Measurements from ENCODE around the gene OMA1. TPM values are rescaled to one million over a fixed set of nuclear protein-coding genes. Genes with fewer than 3 reads are reported as not detected.
A peak's percentile ranks its signal among the peaks of the same experiment; 100 is the strongest.

The OMA1 gene
- total and polyA plus RNA-seq, 7 donors = 10.6 to 74.9 (median 34.3) TPM

- H3K4me3 ChIP-seq = no peak overlapping the region
- TF ChIP-seq, protein P1, sequence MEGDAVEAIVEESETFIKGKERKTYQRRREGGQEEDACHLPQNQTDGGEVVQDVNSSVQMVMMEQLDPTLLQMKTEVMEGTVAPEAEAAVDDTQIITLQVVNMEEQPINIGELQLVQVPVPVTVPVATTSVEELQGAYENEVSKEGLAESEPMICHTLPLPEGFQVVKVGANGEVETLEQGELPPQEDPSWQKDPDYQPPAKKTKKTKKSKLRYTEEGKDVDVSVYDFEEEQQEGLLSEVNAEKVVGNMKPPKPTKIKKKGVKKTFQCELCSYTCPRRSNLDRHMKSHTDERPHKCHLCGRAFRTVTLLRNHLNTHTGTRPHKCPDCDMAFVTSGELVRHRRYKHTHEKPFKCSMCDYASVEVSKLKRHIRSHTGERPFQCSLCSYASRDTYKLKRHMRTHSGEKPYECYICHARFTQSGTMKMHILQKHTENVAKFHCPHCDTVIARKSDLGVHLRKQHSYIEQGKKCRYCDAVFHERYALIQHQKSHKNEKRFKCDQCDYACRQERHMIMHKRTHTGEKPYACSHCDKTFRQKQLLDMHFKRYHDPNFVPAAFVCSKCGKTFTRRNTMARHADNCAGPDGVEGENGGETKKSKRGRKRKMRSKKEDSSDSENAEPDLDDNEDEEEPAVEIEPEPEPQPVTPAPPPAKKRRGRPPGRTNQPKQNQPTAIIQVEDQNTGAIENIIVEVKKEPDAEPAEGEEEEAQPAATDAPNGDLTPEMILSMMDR (IDR thresholded peaks at IDR 0.05) = no peak
- no peak for TF ChIP-seq EP300 (IDR thresholded peaks at IDR 0.05)
Measured at GRCh38 chr1:58528518-58528917, 18.0 kb downstream of the OMA1 start.

DNA sequence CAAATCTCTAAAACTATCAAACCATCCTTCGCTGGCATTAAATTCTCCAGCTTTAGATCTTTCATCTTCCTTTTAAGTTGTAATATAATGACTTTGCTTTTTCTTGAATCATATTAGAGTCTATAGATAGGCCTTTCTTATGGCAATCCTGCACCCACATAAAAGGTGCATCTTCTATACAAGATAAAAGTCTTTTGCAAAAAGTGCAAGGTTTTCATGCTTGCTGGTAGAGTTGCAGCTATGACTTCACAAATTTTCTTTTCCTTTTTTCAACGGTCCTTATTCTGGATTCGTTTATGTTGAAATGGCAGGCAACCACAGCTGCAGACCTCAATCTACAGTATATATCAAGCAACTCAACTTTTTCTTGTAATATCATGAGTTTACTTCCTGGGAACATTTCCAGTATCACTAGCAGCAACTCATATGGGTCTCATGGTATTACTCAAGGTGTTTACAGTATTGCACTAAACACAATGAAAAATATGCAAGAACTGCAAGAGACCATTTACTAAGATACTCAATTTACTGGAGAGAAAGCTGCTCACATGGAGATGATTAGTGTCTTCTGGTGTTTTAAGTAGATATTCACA lies 22.1 kb downstream of the OMA1 start:
- 59 to 82% methylated on average over 3 of the region's 3 CpGs for WGBS, 2 donors
- Histone ChIP-seq H3K4me3 (no peak overlapping the region), H3K4me1 (peaks cover 0 to 6% (median 0%) of the 10 kb centered on the region in 4 donors), H3K27me3 (no peaks in the 10 kb centered on the region), H3K36me3 (peaks cover 0 to 56% (median 0%) of the 10 kb centered on the region in 4 donors), H3K9me3 (no peaks in the 10 kb centered on the region), H3K27ac (no peak overlapping the region)
- intact Hi-C loops (cut with DNase I) = no loop called here
- TF ChIP-seq EP300 (IDR thresholded peaks at IDR 0.05) (no peak), POLR2AphosphoS5 (IDR thresholded peaks at IDR 0.05) (no peak), POLR2A (IDR thresholded peaks at IDR 0.05) (no peak)
- TF ChIP-seq, protein P1 (IDR thresholded peaks at IDR 0.05) = no peak
- no peak for DNase-seq

More at GRCh38 chr1:58528518-58528917, 18.0 kb downstream of the OMA1 start:
- DNase-seq = no peak
- Histone ChIP-seq H3K4me1 (peaks cover 0 to 6% (median 0%) of the 10 kb centered on the region in 4 donors), H3K9me3 (no peaks in the 10 kb centered on the region), H3K27me3 (no peaks in the 10 kb centered on the region), H3K27ac (no peak overlapping the region), H3K36me3 (peaks cover 0 to 40% (median 1%) of the 10 kb centered on the region in 4 donors)
- intact Hi-C loops (cut with DNase I) = no loop called here
- 87 to 91% methylated on average over 3 of the region's 3 CpGs for WGBS, 2 donors

DNA sequence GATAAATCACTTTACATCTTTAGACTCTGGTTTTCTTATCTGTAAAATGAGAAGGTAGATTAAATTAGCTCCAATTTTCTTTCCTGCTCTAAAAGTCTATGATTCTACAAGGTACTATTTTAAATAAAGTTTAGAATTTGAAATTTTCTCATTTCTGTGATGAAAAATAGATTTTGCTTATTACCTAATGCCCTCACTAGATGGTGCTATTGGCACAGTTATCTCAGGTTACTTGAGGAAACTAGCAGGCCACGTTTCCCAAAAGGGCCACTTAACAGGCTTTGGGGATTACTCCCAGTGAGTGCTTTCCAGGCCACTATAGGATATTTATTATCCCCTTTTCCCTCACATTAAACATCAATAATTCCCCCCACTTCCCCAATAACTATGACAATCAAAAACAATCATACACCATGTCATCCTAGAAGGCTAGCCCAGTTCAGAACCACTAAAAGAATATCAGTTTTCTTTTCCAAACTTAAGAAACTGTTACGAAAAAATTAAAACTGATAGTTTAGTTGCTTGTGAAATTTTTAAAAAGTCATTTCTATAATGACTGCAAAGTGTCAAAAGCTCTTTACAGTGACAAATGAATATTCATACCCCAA lies 30.6 kb downstream of the OMA1 start:
- no peak for TF ChIP-seq EP300 (IDR thresholded peaks at IDR 0.05)
- TF ChIP-seq, protein P1 (IDR thresholded peaks at IDR 0.05) = peak; percentile 42 to 69 (median 60)
- peak in 1 of 4 donors; percentile 9 for TF ChIP-seq POLR2AphosphoS5 (IDR thresholded peaks at IDR 0.05)
- Histone ChIP-seq H3K27ac (peak overlapping the region in 1 of 4 donors; percentile 20), H3K4me3 (no peak overlapping the region), H3K4me1 (peaks cover 0 to 3% (median 0%) of the 10 kb centered on the region in 4 donors), H3K36me3 (peaks cover 0 to 18% (median 0%) of the 10 kb centered on the region in 4 donors), H3K9me3 (no peaks in the 10 kb centered on the region), H3K27me3 (no peaks in the 10 kb centered on the region)
- WGBS, 2 donors = 32 to 34% methylated on average over 2 of the region's 2 CpGs
- peak; percentile 73 for DNase-seq
- intact Hi-C loops (cut with DNase I) = loop anchor here (1.0 to 2.0 kb wide), 2 partner anchors 30 to 137 kb away; partner anchors contain the start of gene OMA1

DNA sequence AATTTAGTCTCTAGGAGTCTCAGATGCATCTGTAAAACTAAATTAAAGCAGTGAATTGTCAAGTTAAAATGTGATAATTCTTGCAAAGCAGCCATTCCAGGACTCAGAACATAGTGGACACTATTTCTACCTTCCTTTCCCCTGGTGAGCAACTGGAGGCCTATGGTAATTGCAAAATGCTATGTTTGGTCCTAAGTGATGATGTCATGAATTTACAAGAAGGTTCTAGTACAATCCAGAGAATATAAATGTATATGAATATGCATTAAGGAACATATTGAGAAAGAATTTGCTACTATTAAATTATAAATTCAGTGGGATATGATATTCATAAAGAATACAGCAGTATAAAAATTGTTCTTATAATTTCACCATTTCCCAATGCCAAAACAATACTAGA lies 32.6 kb downstream of the OMA1 start:
- intact Hi-C loops (cut with DNase I) = loop anchor here (2.0 kb wide), 1 partner anchor 139 kb away; no protein-coding TSS in a partner anchor
- Histone ChIP-seq H3K9me3 (no peaks in the 10 kb centered on the region), H3K27ac (no peak overlapping the region), H3K27me3 (no peaks in the 10 kb centered on the region), H3K36me3 (peaks cover 0 to 6% (median 0%) of the 10 kb centered on the region in 4 donors), H3K4me3 (no peak overlapping the region), H3K4me1 (peaks cover 0 to 3% (median under 1%) of the 10 kb centered on the region in 4 donors)
- TF ChIP-seq POLR2A (IDR thresholded peaks at IDR 0.05) (no peak), EP300 (IDR thresholded peaks at IDR 0.05) (no peak), POLR2AphosphoS5 (IDR thresholded peaks at IDR 0.05) (no peak)
- TF ChIP-seq, protein P1 (IDR thresholded peaks at IDR 0.05) = no peak
- DNase-seq = no peak

Measured in sigmoid colon (tissue), 7 donors.